Measurements from ENCODE around the gene ALX4. TPM values are rescaled to one million over a fixed set of nuclear protein-coding genes. Genes with fewer than 3 reads are reported as not detected.

The ALX4 gene
- total RNA-seq, 1 experiment from 2014 or later = not detected

- BruUV-seq (replicated peaks) = no TSS peak
- no peaks in the 10 kb centered on the region for H3K36me3 Mint-ChIP-seq (ENCODE audit: insufficient read depth, unreplicated experiment)
- CTCF ChIA-PET = interaction anchor here (0.7 kb wide), 3 partner anchors 79 to 605 kb away, joined by 3 to 4 read pairs (median 3); no protein-coding TSS in a partner anchor
- H3K4me1 Mint-ChIP-seq (ENCODE audit: insufficient read depth, unreplicated experiment) = no peaks in the 10 kb centered on the region
- no peak for DNase-seq (ENCODE audit: unreplicated experiment)
- no peak overlapping the region for H3K4me3 Mint-ChIP-seq (ENCODE audit: unreplicated experiment)
- peaks cover 77% of the 10 kb centered on the region for H3K27me3 Mint-ChIP-seq (ENCODE audit: insufficient read depth, unreplicated experiment)
- intact Hi-C loops (cut with micrococcal nuclease) = no loop called here
- H3K27ac Mint-ChIP-seq (ENCODE audit: low read depth, unreplicated experiment) = no peak overlapping the region
- TF ChIP-seq, protein P1, sequence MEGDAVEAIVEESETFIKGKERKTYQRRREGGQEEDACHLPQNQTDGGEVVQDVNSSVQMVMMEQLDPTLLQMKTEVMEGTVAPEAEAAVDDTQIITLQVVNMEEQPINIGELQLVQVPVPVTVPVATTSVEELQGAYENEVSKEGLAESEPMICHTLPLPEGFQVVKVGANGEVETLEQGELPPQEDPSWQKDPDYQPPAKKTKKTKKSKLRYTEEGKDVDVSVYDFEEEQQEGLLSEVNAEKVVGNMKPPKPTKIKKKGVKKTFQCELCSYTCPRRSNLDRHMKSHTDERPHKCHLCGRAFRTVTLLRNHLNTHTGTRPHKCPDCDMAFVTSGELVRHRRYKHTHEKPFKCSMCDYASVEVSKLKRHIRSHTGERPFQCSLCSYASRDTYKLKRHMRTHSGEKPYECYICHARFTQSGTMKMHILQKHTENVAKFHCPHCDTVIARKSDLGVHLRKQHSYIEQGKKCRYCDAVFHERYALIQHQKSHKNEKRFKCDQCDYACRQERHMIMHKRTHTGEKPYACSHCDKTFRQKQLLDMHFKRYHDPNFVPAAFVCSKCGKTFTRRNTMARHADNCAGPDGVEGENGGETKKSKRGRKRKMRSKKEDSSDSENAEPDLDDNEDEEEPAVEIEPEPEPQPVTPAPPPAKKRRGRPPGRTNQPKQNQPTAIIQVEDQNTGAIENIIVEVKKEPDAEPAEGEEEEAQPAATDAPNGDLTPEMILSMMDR (IDR thresholded peaks at IDR 0.05; ENCODE audit: unreplicated experiment) = no peak
- no peaks in the 10 kb centered on the region for H3K9me3 Mint-ChIP-seq (ENCODE audit: unreplicated experiment)
- POLR2A ChIA-PET = no interaction called here
Observed at GRCh38 chr11:44324749-44325525, 15.0 kb upstream of the ALX4 start.

GRCh38 chr11:44324222-44324621 lies 14.3 kb upstream of the ALX4 start:
- H3K27me3 Mint-ChIP-seq (ENCODE audit: insufficient read depth, unreplicated experiment) = peaks cover 84% of the 10 kb centered on the region
- DNase-seq (ENCODE audit: unreplicated experiment) = no peak
- ChIA-PET POLR2A (interaction anchor here (0.5 kb wide), 1 partner anchor 1187 kb away, joined by 3 read pairs; no protein-coding TSS in a partner anchor), CTCF (interaction anchor here (0.7 kb wide), 2 partner anchors 80 to 605 kb away, joined by 3 to 4 read pairs; no protein-coding TSS in a partner anchor)
- H3K4me1 Mint-ChIP-seq (ENCODE audit: insufficient read depth, unreplicated experiment) = no peaks in the 10 kb centered on the region
- H3K9me3 Mint-ChIP-seq (ENCODE audit: unreplicated experiment) = no peaks in the 10 kb centered on the region
- intact Hi-C loops (cut with micrococcal nuclease) = no loop called here
- BruUV-seq (replicated peaks) = no TSS peak
- H3K27ac Mint-ChIP-seq (ENCODE audit: low read depth, unreplicated experiment) = no peak overlapping the region
- H3K4me3 Mint-ChIP-seq (ENCODE audit: unreplicated experiment) = no peak overlapping the region
- no peaks in the 10 kb centered on the region for H3K36me3 Mint-ChIP-seq (ENCODE audit: insufficient read depth, unreplicated experiment)
- TF ChIP-seq, protein P1 (IDR thresholded peaks at IDR 0.05; ENCODE audit: unreplicated experiment) = no peak

DNA sequence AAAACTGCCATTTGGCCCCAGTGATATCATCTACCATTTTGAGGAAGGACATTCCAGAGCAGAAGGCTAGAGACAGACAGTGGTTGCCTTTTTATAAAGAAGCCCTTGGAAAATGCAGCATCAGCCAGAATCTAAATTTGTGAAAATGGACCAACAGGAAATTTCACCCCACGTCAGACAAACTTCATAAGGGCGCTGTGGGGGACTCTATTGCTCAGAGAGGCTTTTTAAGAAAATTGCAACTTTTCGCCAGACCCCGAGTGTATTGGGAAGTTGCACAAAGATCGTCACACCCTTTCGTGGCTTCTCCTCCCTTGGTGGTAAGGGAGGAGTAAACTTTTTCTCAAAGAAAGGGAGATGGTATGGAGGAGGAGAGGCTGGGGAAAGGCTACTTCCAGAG lies 12.3 kb upstream of the ALX4 start:
- TF ChIP-seq, protein P1 (IDR thresholded peaks at IDR 0.05; ENCODE audit: unreplicated experiment) = no peak
- Mint-ChIP-seq H3K36me3 (ENCODE audit: insufficient read depth, unreplicated experiment) (no peaks in the 10 kb centered on the region), H3K9me3 (ENCODE audit: unreplicated experiment) (no peaks in the 10 kb centered on the region), H3K4me1 (ENCODE audit: insufficient read depth, unreplicated experiment) (no peaks in the 10 kb centered on the region), H3K27ac (ENCODE audit: low read depth, unreplicated experiment) (no peak overlapping the region), H3K4me3 (ENCODE audit: unreplicated experiment) (no peak overlapping the region), H3K27me3 (ENCODE audit: insufficient read depth, unreplicated experiment) (peaks cover 100% of the 10 kb centered on the region)
- CTCF ChIA-PET = interaction anchor here (1.2 kb wide), 1 partner anchor 12 kb away, joined by 4 read pairs; no protein-coding TSS in a partner anchor
- no TSS peak for BruUV-seq (replicated peaks)
- POLR2A ChIA-PET = no interaction called here
- intact Hi-C loops (cut with micrococcal nuclease) = no loop called here
- no peak for DNase-seq (ENCODE audit: unreplicated experiment)

DNA sequence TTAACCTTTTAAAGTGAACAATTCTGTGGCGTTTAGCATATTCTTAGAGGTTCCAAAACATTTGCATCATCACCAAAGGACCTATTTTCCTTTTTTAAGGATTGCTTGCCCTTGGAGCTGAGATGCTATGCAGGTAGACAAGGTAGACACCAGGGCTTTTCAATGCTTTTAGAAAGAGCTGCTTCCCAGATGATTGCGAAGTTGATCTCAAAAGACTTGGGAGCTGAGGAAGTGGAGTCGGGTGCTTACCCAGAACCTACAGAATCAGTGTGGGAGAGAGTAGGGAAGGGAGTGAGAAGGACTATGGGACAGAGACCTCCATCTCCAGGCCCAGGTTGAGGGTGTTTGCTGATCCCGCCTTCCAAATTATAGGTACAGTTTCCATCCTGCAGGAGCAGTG lies 11.1 kb upstream of the ALX4 start:
- H3K27ac Mint-ChIP-seq (ENCODE audit: low read depth, unreplicated experiment) = no peak overlapping the region
- peaks cover 97% of the 10 kb centered on the region for H3K27me3 Mint-ChIP-seq (ENCODE audit: insufficient read depth, unreplicated experiment)
- DNase-seq (ENCODE audit: unreplicated experiment) = no peak
- intact Hi-C loops (cut with micrococcal nuclease) = no loop called here
- CTCF ChIA-PET = interaction anchor here (1.2 kb wide), 1 partner anchor 13 kb away, joined by 4 read pairs; no protein-coding TSS in a partner anchor
- H3K9me3 Mint-ChIP-seq (ENCODE audit: unreplicated experiment) = no peaks in the 10 kb centered on the region
- H3K4me1 Mint-ChIP-seq (ENCODE audit: insufficient read depth, unreplicated experiment) = no peaks in the 10 kb centered on the region
- no peaks in the 10 kb centered on the region for H3K36me3 Mint-ChIP-seq (ENCODE audit: insufficient read depth, unreplicated experiment)
- no TSS peak for BruUV-seq (replicated peaks)
- TF ChIP-seq, protein P1 (IDR thresholded peaks at IDR 0.05; ENCODE audit: unreplicated experiment) = no peak
- POLR2A ChIA-PET = no interaction called here
- H3K4me3 Mint-ChIP-seq (ENCODE audit: unreplicated experiment) = no peak overlapping the region

Measured in MCF 10A (cell line).